Hematopoietic multipotent progenitor cell (in vitro differentiated cells): ENCODE results near the gene SMIM9. TPM values are rescaled to one million over a fixed set of nuclear protein-coding genes. Genes with fewer than 3 reads are reported as not detected.

Experiments used
- DNase-seq, 3 donors: peaks; one replicate each; pipeline ENCODE4 v3.0.0-alpha.2; 2011 to 2015; ENCODE audit warnings: low read depth in 2 of 3, low spot score in 2 of 3
- total RNA-seq: library from RNA; depleted of rRNA; stranded (reverse); fragments of >200 nt; gene quantifications from one replicate; pipeline ENCODE4 v1.2.3, GENCODE V29; 2012

The SMIM9 gene
- total RNA-seq, 1 donor = not detected

GRCh38 chrX:154784149-154784995, 50.1 kb downstream of the SMIM9 start:
- DNase-seq = peak in 1 of 3 donors; percentile 16

GRCh38 chrX:154780968-154781367, 53.5 kb downstream of the SMIM9 start:
- no peak for DNase-seq

GRCh38 chrX:154779261-154779660, 55.2 kb downstream of the SMIM9 start:
- DNase-seq = no peak

- DNase-seq = no peak
Observed at GRCh38 chrX:154776753-154777152, 57.7 kb downstream of the SMIM9 start.

- no peak for DNase-seq
Observed at GRCh38 chrX:154775419-154776349, 58.8 kb downstream of the SMIM9 start.

GRCh38 chrX:154774622-154775021, 59.8 kb downstream of the SMIM9 start:
- DNase-seq = no peak

Other genes with a start within 250 kb of the SMIM9 start
- not detected for gene CTAG1A, start 249.5 kb downstream of the SMIM9 start, total RNA-seq
- not detected for gene CTAG1B, start 215.4 kb downstream of the SMIM9 start, total RNA-seq
- gene CTAG2, start 181.1 kb downstream of the SMIM9 start, total RNA-seq = not detected
- gene GAB3, start 83.6 kb downstream of the SMIM9 start, total RNA-seq = 49.5 TPM
- 45.2 TPM for gene DKC1, start 71.8 kb downstream of the SMIM9 start, total RNA-seq
- gene MPP1, start 29.2 kb downstream of the SMIM9 start, total RNA-seq = 154 TPM
- 6.7 TPM for gene F8A1, start 51.7 kb upstream of the SMIM9 start, total RNA-seq
- gene F8, start 188.1 kb upstream of the SMIM9 start, total RNA-seq = 1.1 TPM
- 24.5 TPM for gene FUNDC2, start 192.2 kb upstream of the SMIM9 start, total RNA-seq
- gene CMC4, start 236.5 kb upstream of the SMIM9 start, total RNA-seq = 4.8 TPM
- 3.2 TPM for gene MTCP1, start 236.5 kb upstream of the SMIM9 start, total RNA-seq
- gene BRCC3, start 236.8 kb upstream of the SMIM9 start, total RNA-seq = 8.1 TPM